Mesendoderm (in vitro differentiated cells): ENCODE data around the gene PTPN4.
"Not testable (repeated sequence)": the region's sequence is repeated elsewhere in the genome, so short reads cannot be mapped to it uniquely, and the experiment has no call there.

Experiments
- DNase-seq: peaks from one replicate; pipeline ENCODE4 v3.0.0; 2013
- H2AK5ac ChIP-seq: 2 replicates; pipeline ENCODE4 v1.6.1; 2013; ENCODE audit warnings: low read length, inconsistent platforms
- H2BK120ac ChIP-seq: 2 replicates; pipeline ENCODE4 v1.6.1; 2013; ENCODE audit warnings: low read depth, mild to moderate bottlenecking, low read length, moderate library complexity, mixed read lengths
- H2BK15ac ChIP-seq: replicated peaks from 2 replicates; pipeline ENCODE4 v1.6.1; 2013; ENCODE audit warnings: low read depth, mild to moderate bottlenecking, moderate library complexity
- H2BK5ac ChIP-seq: 2 replicates; pipeline ENCODE4 v1.6.1; 2013; ENCODE audit warnings: low read length, inconsistent platforms
- H3K18ac ChIP-seq: 2 replicates; pipeline ENCODE4 v1.6.1; 2013; ENCODE audit warnings: mild to moderate bottlenecking, low read length, mixed read lengths
- H3K23ac ChIP-seq: one replicate; pipeline ENCODE4 v1.6.1; 2013; ENCODE audit warnings: low read length
- H3K27ac ChIP-seq: 2 replicates; pipeline ENCODE4 v1.5.1; 2013; ENCODE audit warnings: low read depth, mild to moderate bottlenecking, inconsistent platforms, low read length, moderate library complexity
- H3K27me3 ChIP-seq: 2 replicates; pipeline ENCODE4 v1.6.1; 2013; ENCODE audit warnings: low read length, control low read depth, mild to moderate bottlenecking, inconsistent platforms; ENCODE audit not compliant: insufficient read depth, poor library complexity
- H3K36me3 ChIP-seq: 2 replicates; pipeline ENCODE4 v1.6.1; 2013; ENCODE audit warnings: low read length, inconsistent platforms; ENCODE audit not compliant: control insufficient read depth, insufficient read depth
- H3K4ac ChIP-seq: one replicate; pipeline ENCODE4 v1.6.1; 2013; ENCODE audit warnings: low read depth, mild to moderate bottlenecking, low read length, moderate library complexity
- H3K4me1 ChIP-seq: 2 replicates; pipeline ENCODE4 v1.6.1; 2013; ENCODE audit warnings: low read depth, low read length, inconsistent platforms; ENCODE audit not compliant: control insufficient read depth
- H3K4me2 ChIP-seq: 2 replicates; pipeline ENCODE4 v1.6.1; 2013; ENCODE audit warnings: low read length
- H3K4me3 ChIP-seq: 2 replicates; pipeline ENCODE4 v1.5.1; 2013; ENCODE audit warnings: mild to moderate bottlenecking, low read length
- H3K56ac ChIP-seq: one replicate; pipeline ENCODE4 v1.6.1; 2013; ENCODE audit warnings: low read length
- H3K79me1 ChIP-seq: 2 replicates; pipeline ENCODE4 v1.6.1; 2013; ENCODE audit warnings: low read length, inconsistent platforms
- H3K79me2 ChIP-seq: 2 replicates; pipeline ENCODE4 v1.6.1; 2013; ENCODE audit warnings: mild to moderate bottlenecking, low read length; ENCODE audit not compliant: control insufficient read depth, insufficient read depth
- H3K9ac ChIP-seq: 2 replicates; pipeline ENCODE4 v1.6.1; 2013; ENCODE audit warnings: low read length, inconsistent platforms
- H4K5ac ChIP-seq: one replicate; pipeline ENCODE4 v1.6.1; 2013; ENCODE audit warnings: low read length
- H4K8ac ChIP-seq: one replicate; pipeline ENCODE4 v1.6.1; 2013; ENCODE audit warnings: low read depth, mild to moderate bottlenecking, control low read depth, low read length, moderate library complexity
- WGBS: extraction: QIAGEN DNeasy Blood & Tissue Kit; methylation state at CpG from one replicate; pipeline ENCODE4 v1.1.7; 2013; ENCODE audit warnings: low lambda C conversion rate, missing lambda C conversion rate; ENCODE audit not compliant: insufficient coverage; ENCODE audit errors: extremely low coverage; 5-methylcytosine and 5-hydroxymethylcytosine counted together

Gene PTPN4

DNA sequence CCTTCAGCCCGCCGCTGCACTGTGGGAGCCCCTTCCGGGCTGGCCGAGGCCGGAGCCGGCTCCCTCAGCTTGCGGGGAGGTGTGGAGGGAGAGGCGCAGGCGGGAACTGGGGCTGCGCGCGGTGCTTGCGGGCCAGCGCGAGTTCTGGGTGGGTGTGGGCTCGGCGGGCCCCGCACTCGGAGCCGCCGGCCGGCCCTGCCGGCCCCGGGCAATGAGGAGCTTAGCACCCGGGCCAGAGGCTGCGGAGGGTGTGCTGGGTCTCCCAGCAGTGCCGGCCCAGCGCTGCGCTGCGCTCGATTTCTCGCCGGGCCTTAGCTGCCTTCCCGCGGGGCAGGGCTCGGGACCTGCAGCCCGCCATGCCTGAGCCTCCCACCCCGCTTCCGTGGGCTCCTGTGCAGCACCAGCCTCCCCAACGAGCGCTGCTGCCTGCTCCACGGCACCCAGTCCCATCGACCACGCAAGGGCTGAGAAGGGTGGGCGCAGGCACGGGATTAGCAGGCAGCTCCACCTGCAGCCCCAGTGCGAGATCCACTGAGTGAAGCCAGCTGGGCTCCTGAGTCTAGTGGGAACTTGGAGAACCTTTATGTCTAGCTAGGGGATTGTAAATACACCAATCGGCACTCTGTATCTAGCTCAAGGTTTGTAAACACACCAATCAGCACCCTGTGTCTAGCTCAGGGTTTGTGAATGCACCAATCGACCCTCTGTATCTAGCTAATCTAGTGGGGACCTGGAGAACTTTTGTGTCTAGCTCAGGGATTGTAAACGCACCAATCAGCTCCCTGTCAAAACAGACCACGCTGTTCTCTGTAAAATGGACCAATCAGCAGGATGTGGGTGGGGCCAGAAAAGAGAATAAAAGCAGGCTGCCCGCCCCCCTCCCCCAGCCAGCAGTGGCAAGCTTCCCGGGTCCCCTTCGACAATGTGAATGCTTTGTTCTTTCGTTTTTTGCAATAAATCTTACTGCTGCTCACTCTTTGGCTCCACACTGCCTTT, 237.5 kb downstream of the PTPN4 start:
- H4K8ac ChIP-seq, H3K4ac ChIP-seq, H2BK15ac ChIP-seq, H2AK5ac ChIP-seq, H3K18ac ChIP-seq, H3K4me3 ChIP-seq, H4K5ac ChIP-seq, H3K23ac ChIP-seq, H3K79me1 ChIP-seq, H3K4me2 ChIP-seq, H3K27me3 ChIP-seq, H2BK120ac ChIP-seq, H2BK5ac ChIP-seq, DNase-seq, H3K79me2 ChIP-seq, H3K36me3 ChIP-seq, H3K27ac ChIP-seq, H3K9ac ChIP-seq, H3K56ac ChIP-seq, H3K4me1 ChIP-seq: not testable (repeated sequence)
- no CpG with 5 or more reads among the region's 55 CpGs for WGBS

DNA sequence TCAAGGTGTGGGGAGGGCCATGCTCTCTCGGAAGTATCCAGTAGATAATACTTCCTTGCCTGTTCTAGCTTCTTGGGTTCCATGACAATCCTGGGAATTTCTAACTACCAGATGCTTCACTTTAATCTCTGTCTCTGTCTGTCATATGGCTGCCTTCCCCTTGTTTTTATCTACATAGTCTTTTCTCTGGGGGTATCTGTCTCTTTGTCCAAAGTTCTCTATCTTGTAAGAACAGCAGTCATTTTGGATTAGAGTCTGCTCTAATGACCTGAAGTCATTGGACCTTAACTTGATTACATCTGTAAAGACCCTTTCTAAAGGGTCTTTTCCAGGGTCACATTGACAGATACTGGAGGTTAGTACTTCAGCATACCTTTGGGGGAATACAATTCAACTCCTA, 241.7 kb downstream of the PTPN4 start:
- no peak overlapping the region for H3K27ac ChIP-seq
- no peak overlapping the region for H3K4me3 ChIP-seq
- H3K56ac ChIP-seq = no peak overlapping the region
- no peak overlapping the region for H2BK120ac ChIP-seq
- WGBS = no CpG with 5 or more reads among the region's 1 CpG
- H3K27me3 ChIP-seq = no peaks in the 10 kb centered on the region
- H3K79me2 ChIP-seq = no peaks in the 10 kb centered on the region
- no peak overlapping the region for H3K18ac ChIP-seq
- H3K36me3 ChIP-seq = no peaks in the 10 kb centered on the region
- H2BK15ac ChIP-seq = no peak overlapping the region
- no peaks in the 10 kb centered on the region for H3K79me1 ChIP-seq
- no peak for DNase-seq
- H2BK5ac ChIP-seq = no peak overlapping the region
- no peak overlapping the region for H3K4me2 ChIP-seq
- H4K8ac ChIP-seq = no peak overlapping the region
- no peaks in the 10 kb centered on the region for H3K4me1 ChIP-seq
- no peak overlapping the region for H3K9ac ChIP-seq
- no peak overlapping the region for H3K23ac ChIP-seq
- H4K5ac ChIP-seq = no peak overlapping the region
- no peak overlapping the region for H3K4ac ChIP-seq
- no peak overlapping the region for H2AK5ac ChIP-seq

DNA sequence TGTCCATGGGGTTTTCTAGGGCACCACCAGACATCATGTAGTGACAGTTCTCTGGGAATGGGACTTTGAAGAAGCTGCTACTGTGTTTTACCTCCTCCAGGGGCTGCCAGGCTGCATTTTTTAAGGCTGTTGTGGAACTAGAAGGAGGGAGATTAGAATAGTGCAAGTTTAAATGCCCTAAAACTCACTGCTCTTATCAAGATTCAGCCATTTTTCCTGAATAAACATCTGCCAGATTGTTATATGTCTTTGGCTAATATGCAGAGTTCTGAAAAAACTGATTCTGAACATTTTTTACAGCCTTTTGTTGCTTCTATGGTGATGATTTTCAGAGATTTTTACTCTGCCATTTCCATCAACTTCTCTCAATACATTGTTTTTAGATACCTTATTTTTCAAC, 244.5 kb downstream of the PTPN4 start:
- Histone ChIP-seq H3K18ac (no peak overlapping the region), H3K4me1 (no peaks in the 10 kb centered on the region), H3K23ac (no peak overlapping the region), H3K4me3 (no peak overlapping the region), H3K36me3 (no peaks in the 10 kb centered on the region), H4K8ac (no peak overlapping the region), H3K4ac (no peak overlapping the region), H2BK120ac (no peak overlapping the region), H4K5ac (no peak overlapping the region), H2AK5ac (no peak overlapping the region), H3K56ac (no peak overlapping the region), H3K9ac (no peak overlapping the region), H2BK5ac (no peak overlapping the region), H3K79me1 (no peaks in the 10 kb centered on the region), H3K27ac (no peak overlapping the region), H3K27me3 (no peaks in the 10 kb centered on the region), H3K4me2 (no peak overlapping the region), H2BK15ac (no peak overlapping the region), H3K79me2 (no peaks in the 10 kb centered on the region)
- no peak for DNase-seq

DNA sequence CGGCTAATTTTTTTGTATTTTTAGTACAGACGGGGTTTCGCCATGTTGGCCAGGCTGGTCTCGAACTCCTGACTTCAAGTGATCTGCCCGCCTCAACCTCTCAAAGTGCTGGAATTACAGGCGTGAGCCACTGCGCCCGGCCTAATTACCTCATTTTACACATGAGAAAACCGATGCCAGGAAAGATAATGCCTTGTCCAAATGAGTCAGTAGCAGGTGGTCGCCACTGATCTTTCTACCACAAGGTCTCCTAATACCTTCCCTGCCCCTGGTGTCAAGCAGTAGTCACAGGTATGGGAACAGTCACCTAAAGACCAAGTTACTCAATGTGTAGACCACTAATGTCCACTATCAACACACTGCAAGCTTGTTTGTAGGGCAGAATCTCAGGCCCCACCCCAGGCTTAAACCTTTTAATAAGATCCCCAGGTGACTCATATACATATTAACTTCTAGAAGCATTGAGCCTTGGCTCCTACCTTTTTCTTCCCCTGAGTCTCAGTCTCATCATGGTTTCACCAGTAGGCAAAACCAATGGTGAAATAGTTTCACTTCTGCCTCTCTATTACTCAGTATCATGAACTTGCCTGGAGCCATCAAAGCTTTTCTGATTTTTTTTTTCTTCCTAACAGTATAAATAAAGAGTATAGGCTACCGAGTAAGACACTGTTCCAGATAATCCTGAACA, 246.3 kb downstream of the PTPN4 start:
- Histone ChIP-seq H4K8ac (no peak overlapping the region), H3K18ac (no peak overlapping the region), H3K9ac (no peak overlapping the region), H2BK120ac (no peak overlapping the region), H2BK15ac (no peak overlapping the region), H2BK5ac (no peak overlapping the region), H3K27me3 (no peaks in the 10 kb centered on the region), H3K4me2 (no peak overlapping the region), H3K27ac (no peak overlapping the region), H3K4ac (no peak overlapping the region), H4K5ac (no peak overlapping the region), H3K36me3 (no peaks in the 10 kb centered on the region), H3K79me2 (no peaks in the 10 kb centered on the region), H3K56ac (no peak overlapping the region), H3K4me1 (no peaks in the 10 kb centered on the region), H3K4me3 (no peak overlapping the region), H2AK5ac (no peak overlapping the region), H3K79me1 (no peaks in the 10 kb centered on the region), H3K23ac (no peak overlapping the region)
- WGBS = no CpG with 5 or more reads among the region's 11 CpGs
- no peak for DNase-seq

DNA sequence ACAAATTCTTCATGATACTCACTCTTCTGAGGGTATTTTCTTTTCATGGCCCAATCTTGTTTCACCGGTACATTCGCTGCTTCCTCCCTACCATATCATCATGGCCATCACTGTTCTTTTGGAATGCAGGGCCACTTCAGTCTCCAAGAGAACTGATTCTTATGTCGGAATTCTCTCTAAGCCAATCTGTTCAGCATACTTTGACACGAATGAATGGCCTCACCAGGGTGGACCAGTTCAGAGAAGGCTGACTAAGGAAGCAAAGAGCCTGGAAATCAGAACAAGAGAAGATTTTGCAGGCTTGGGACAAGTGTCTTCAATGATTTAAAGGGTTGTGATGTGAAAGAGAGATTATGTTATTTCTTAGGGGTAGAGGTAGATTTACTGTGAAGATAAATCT, 248.1 kb downstream of the PTPN4 start:
- no peak overlapping the region for H2BK120ac ChIP-seq
- H4K5ac ChIP-seq = no peak overlapping the region
- H2BK5ac ChIP-seq = no peak overlapping the region
- H4K8ac ChIP-seq = no peak overlapping the region
- H3K9ac ChIP-seq = no peak overlapping the region
- no peak overlapping the region for H3K56ac ChIP-seq
- no peak overlapping the region for H3K18ac ChIP-seq
- no CpG with 5 or more reads among the region's 4 CpGs for WGBS
- no peak overlapping the region for H2AK5ac ChIP-seq
- H3K4ac ChIP-seq = no peak overlapping the region
- H3K4me2 ChIP-seq = no peak overlapping the region
- H3K4me1 ChIP-seq = no peaks in the 10 kb centered on the region
- H2BK15ac ChIP-seq = no peak overlapping the region
- no peaks in the 10 kb centered on the region for H3K79me2 ChIP-seq
- H3K79me1 ChIP-seq = no peaks in the 10 kb centered on the region
- H3K27me3 ChIP-seq = no peaks in the 10 kb centered on the region
- DNase-seq = no peak
- no peak overlapping the region for H3K23ac ChIP-seq
- no peaks in the 10 kb centered on the region for H3K36me3 ChIP-seq
- H3K27ac ChIP-seq = no peak overlapping the region
- H3K4me3 ChIP-seq = no peak overlapping the region
